IMR-90 (cell line): ENCODE data around the gene TBC1D9. TPM values are rescaled to one million over a fixed set of nuclear protein-coding genes. Genes with fewer than 3 reads are reported as not detected.

Experiments
- ATAC-seq: fragments of 200-7000 bp; cut with Tn5 transposase; 2 replicates; pipeline ENCODE4 v1.9.1; 2020; ENCODE audit warnings: low read depth, mild to moderate bottlenecking, moderate library complexity
- BruUV-seq: library from RNA; stranded (reverse); fragments of 400-500 nt; replicated peaks from 2 replicates; lab custom pipeline; 2021; lab: Mats Ljungman, UMichigan
- CTCF ChIA-PET: fragments of 300-600 bp; formaldehyde crosslinking; extraction: SDS; loops from one replicate; lab custom pipeline; 2021; ENCODE audit warnings: antibody characterized with exemption; lab: Yijun Ruan, JAX
- POLR2A ChIA-PET: fragments of 300-600 bp; sonication (Branson Sonifier 250); formaldehyde crosslinking; loops from one replicate; lab custom pipeline; 2022; ENCODE audit warnings: antibody characterized with exemption; ENCODE audit not compliant: unreplicated experiment; lab: Charles Lee
- DNase-seq: peaks from one replicate; pipeline ENCODE4 v3.0.0; 2013
- H2AFZ ChIP-seq: replicated peaks from 2 replicates; pipeline ENCODE3; 2013; ENCODE audit warnings: low read length, mild to moderate bottlenecking; ENCODE audit not compliant: poor library complexity
- H2AK5ac ChIP-seq: 2 replicates; pipeline ENCODE4 v1.6.1; 2013; ENCODE audit warnings: low read depth, low read length, inconsistent platforms
- H2AK9ac ChIP-seq: replicated peaks from 2 replicates; pipeline ENCODE3; 2013; ENCODE audit warnings: mild to moderate bottlenecking, low read depth, low read length, moderate library complexity; ENCODE audit not compliant: poor library complexity
- H2BK120ac ChIP-seq: 2 replicates; pipeline ENCODE4 v1.6.1; 2013; ENCODE audit warnings: low read depth, low read length, inconsistent platforms
- H2BK15ac ChIP-seq: 3 replicates; pipeline ENCODE4 v1.6.1; 2013; ENCODE audit warnings: low read depth, low read length, inconsistent platforms
- H2BK20ac ChIP-seq: 2 replicates; pipeline ENCODE4 v1.6.1; 2013; ENCODE audit warnings: low read depth, mild to moderate bottlenecking, inconsistent platforms, low read length, moderate library complexity
- H2BK5ac ChIP-seq: 2 replicates; pipeline ENCODE4 v1.6.1; 2013; ENCODE audit warnings: mild to moderate bottlenecking, low read depth, low read length, inconsistent platforms; ENCODE audit not compliant: poor library complexity, severe bottlenecking
- H3K14ac ChIP-seq: replicated peaks from 2 replicates; pipeline ENCODE4 v1.6.1; 2013; ENCODE audit warnings: low read depth, low read length, inconsistent platforms
- H3K18ac ChIP-seq: 2 replicates; pipeline ENCODE4 v1.6.1; 2013; ENCODE audit warnings: low read depth, low read length, control low read depth
- H3K23ac ChIP-seq: 2 replicates; pipeline ENCODE4 v1.6.1; 2013; ENCODE audit warnings: low read depth, low read length, inconsistent platforms
- H3K27ac ChIP-seq: 2 replicates; pipeline ENCODE4 v1.5.1; 2013; ENCODE audit warnings: mild to moderate bottlenecking, control low read depth, low read length; ENCODE audit not compliant: insufficient read depth
- H3K27me3 ChIP-seq: 2 replicates; pipeline ENCODE4 v1.6.1; 2013; ENCODE audit warnings: low read length; ENCODE audit not compliant: control insufficient read depth, insufficient read depth
- H3K36me3 ChIP-seq: 2 replicates; pipeline ENCODE4 v1.6.1; 2013; ENCODE audit warnings: low read length, mixed read lengths; ENCODE audit not compliant: control insufficient read depth, insufficient read depth
- H3K4ac ChIP-seq: 2 replicates; pipeline ENCODE4 v1.6.1; 2013; ENCODE audit warnings: low read depth, low read length, inconsistent platforms
- H3K4me1 ChIP-seq: 2 replicates; pipeline ENCODE4 v1.6.1; 2013; ENCODE audit warnings: low read length, mixed read lengths; ENCODE audit not compliant: control insufficient read depth, insufficient read depth
- H3K4me2 ChIP-seq: 2 replicates; pipeline ENCODE4 v1.6.1; 2013; ENCODE audit warnings: low read depth, mild to moderate bottlenecking, control low read depth, low read length, moderate library complexity
- H3K4me3 ChIP-seq: 2 replicates; pipeline ENCODE4 v1.5.1; 2013; ENCODE audit warnings: low read depth, mild to moderate bottlenecking, control low read depth, low read length, moderate library complexity; ENCODE audit not compliant: insufficient read depth
- H3K56ac ChIP-seq: 2 replicates; pipeline ENCODE4 v1.6.1; 2013; ENCODE audit warnings: low read length, inconsistent platforms; ENCODE audit not compliant: insufficient read depth; ENCODE audit errors: extremely low read depth
- H3K79me1 ChIP-seq, 2 experiments: 2 replicates each; pipeline ENCODE4 v1.6.1; 2013; ENCODE audit warnings: low read length in 2 of 2, inconsistent platforms in 1 of 2, low read depth in 1 of 2
- H3K9ac ChIP-seq: 2 replicates; pipeline ENCODE4 v1.6.1; 2013; ENCODE audit warnings: low read depth, low read length, control low read depth
- H3K9me1 ChIP-seq: 2 replicates; pipeline ENCODE4 v1.6.1; 2013; ENCODE audit warnings: low read length, inconsistent platforms; ENCODE audit not compliant: insufficient read depth
- H3K9me3 ChIP-seq: 2 replicates; pipeline ENCODE4 v1.6.1; 2013; ENCODE audit warnings: low read length; ENCODE audit not compliant: control insufficient read depth, insufficient read depth
- H4K20me1 ChIP-seq: 2 replicates; pipeline ENCODE4 v1.6.1; 2013; ENCODE audit warnings: low read length, inconsistent platforms; ENCODE audit not compliant: insufficient read depth
- H4K5ac ChIP-seq: 2 replicates; pipeline ENCODE4 v1.6.1; 2013; ENCODE audit warnings: mild to moderate bottlenecking, low read depth, low read length, control low read depth
- H4K8ac ChIP-seq, 2 experiments: 2 replicates each; pipeline ENCODE4 v1.6.1; 2013; ENCODE audit warnings: low read depth in 2 of 2, low read length in 2 of 2, control low read depth in 1 of 2, inconsistent platforms in 1 of 2
- H4K91ac ChIP-seq: 2 replicates; pipeline ENCODE4 v1.6.1; 2013; ENCODE audit warnings: low read depth, low read length, inconsistent platforms; ENCODE audit not compliant: insufficient read depth
- CHD1 ChIP-seq: IDR thresholded peaks from 2 replicates; pipeline ENCODE4 v1.6.1; 2012; ENCODE audit warnings: low read depth, low read length, improper control_type of control experiment
- RAD21 ChIP-seq: IDR thresholded peaks from 2 replicates; pipeline ENCODE4 v1.6.1; 2012; ENCODE audit warnings: low read length, improper control_type of control experiment
- RFX5 ChIP-seq: IDR thresholded peaks from 2 replicates; pipeline ENCODE4 v1.8.0; 2012; ENCODE audit warnings: low read depth, mild to moderate bottlenecking, low read length, moderate library complexity
- SMC3 ChIP-seq: fragments of 150-350 bp; IDR thresholded peaks from 2 replicates; pipeline ENCODE4 v1.6.1; 2016; ENCODE audit warnings: low read depth, mild to moderate bottlenecking, antibody characterized with exemption, low read length, moderate library complexity
- WGBS, 2 experiments: methylation state at CpG; one replicate each; pipeline versions ENCODE4 v1.1.5 to v1.1.7; 2013; ENCODE audit warnings: missing lambda C conversion rate in 2 of 2; ENCODE audit not compliant: insufficient read length in 1 of 2; ENCODE audit errors: extremely low coverage in 2 of 2; 5-methylcytosine and 5-hydroxymethylcytosine counted together
- dilution Hi-C: fragments of 300-500 bp; cut with HindIII; formaldehyde crosslinking; loops from one replicate; pipeline ENCODE4 v1.14.3; 2018; ENCODE audit warnings: low sequenced_read_pairs; ENCODE audit not compliant: unreplicated experiment
- in situ Hi-C: fragments of 300-500 bp; cut with MboI; formaldehyde crosslinking; loops from 3 replicates; pipeline ENCODE4 v1.14.3; 2019; ENCODE audit warnings: low sequenced_read_pairs, inconsistent platforms, mixed read lengths
- intact Hi-C: fragments of 100-400 bp; cut with micrococcal nuclease; formaldehyde crosslinking; loops from 2 replicates; pipeline ENCODE4 v1.10.0; 2022
- polyA plus RNA-seq, 3 experiments: library from polyadenylated mRNA; depleted of rRNA; stranded (reverse); fragments of >200 nt; gene quantifications; 2 replicates each; pipeline ENCODE4 v1.2.3, GENCODE V29; 2012; ENCODE audit warnings: low replicate concordance in 1 of 3
- total RNA-seq: library from RNA; depleted of rRNA; stranded (reverse); fragments of >200 nt; gene quantifications from 2 replicates; pipeline ENCODE4 v1.2.3, GENCODE V29; 2012
- TF ChIP-seq, protein P1 (sequence below): conservative IDR thresholded peaks from 2 replicates; pipeline ENCODE4 v1.5.1; 2012; ENCODE audit warnings: mild to moderate bottlenecking, low read depth, low read length, improper control_type of control experiment

TBC1D9 gene
- total and polyA plus RNA-seq, 2 of the 4 experiments (the other 2 are of a cell fraction): 11.7 to 15.2 TPM

DNA sequence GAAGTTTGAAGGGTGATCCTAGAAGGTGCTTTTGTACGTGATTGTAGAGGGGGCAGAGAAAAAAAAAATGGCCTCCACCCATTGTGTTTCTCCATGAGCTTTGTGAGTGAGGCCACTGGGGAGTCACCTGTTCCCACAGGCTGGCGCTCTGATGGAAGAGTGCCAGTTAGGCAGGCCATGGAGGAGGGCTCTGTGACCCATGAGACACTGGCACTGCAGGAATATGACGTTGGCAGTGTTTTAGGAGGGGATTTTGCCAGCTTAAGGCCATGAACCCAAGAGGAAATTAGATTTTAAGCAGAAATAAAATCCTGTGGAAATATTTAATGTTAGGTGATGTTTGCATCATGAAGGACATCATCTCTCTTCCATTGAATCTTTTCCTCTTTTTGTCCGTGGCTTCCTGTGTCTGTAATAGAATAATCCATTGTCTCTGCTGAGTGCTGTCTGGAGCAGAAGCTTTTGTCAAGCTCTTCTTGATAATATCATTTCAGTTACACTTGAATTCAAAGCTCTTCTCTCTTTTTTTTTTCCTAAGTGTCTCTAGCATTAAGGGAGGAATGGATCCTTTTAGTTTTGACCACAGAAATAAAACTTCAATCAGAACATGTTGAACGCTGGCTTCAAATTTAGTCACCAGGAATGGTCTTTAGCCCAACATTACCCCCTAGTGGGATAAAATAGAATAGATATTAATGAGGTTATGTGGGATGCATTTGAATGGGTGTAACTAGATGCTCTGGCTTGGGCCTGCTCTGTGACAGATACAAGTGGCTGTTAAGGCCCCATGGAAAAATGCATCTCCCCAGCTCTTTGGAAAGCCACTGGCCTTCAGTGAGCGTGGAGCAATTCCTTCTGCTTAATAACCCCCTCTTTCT, 146.4 kb downstream of the TBC1D9 start:
- CTCF ChIA-PET: interaction anchor here (0.6 to 1.7 kb wide), 9 partner anchors 10 to 953 kb away, joined by 3 to 6 read pairs (median 3); no protein-coding TSS in a partner anchor
- Histone ChIP-seq H3K9me3 (no peaks in the 10 kb centered on the region), H2AFZ (no peak overlapping the region), H3K18ac (no peak overlapping the region), H2BK120ac (no peak overlapping the region), H3K27ac (no peak overlapping the region), H4K5ac (no peak overlapping the region), H3K4me2 (no peak overlapping the region), H2AK9ac (no peak overlapping the region), H3K56ac (no peak overlapping the region), H3K14ac (no peak overlapping the region), H2AK5ac (no peak overlapping the region), H3K4me3 (no peak overlapping the region), H2BK15ac (no peak overlapping the region), H2BK20ac (no peak overlapping the region), H2BK5ac (no peak overlapping the region), H3K9me1 (no peaks in the 10 kb centered on the region), H3K79me1 (no peaks in the 10 kb centered on the region), H3K4me1 (no peaks in the 10 kb centered on the region), H3K9ac (no peak overlapping the region), H4K20me1 (no peaks in the 10 kb centered on the region), H3K36me3 (no peaks in the 10 kb centered on the region), H3K27me3 (peaks cover 7% of the 10 kb centered on the region), H3K23ac (no peak overlapping the region), H3K4ac (no peak overlapping the region), H4K91ac (no peak overlapping the region), H4K8ac (no peak overlapping the region)
- ATAC-seq: peak; percentile 92
- in situ Hi-C loops (loop anchor here (10.0 to 25.0 kb wide), 3 partner anchors 245 to 597 kb away; no protein-coding TSS in a partner anchor), dilution Hi-C loops (no loop called here), intact Hi-C loops (loop anchor here (1.0 to 10.0 kb wide), 6 partner anchors 146 to 952 kb away; no protein-coding TSS in a partner anchor)
- POLR2A ChIA-PET: interaction anchor here (0.5 kb wide), 1 partner anchor 417 kb away, joined by 5 read pairs; no protein-coding TSS in a partner anchor
- TF ChIP-seq, protein P1, sequence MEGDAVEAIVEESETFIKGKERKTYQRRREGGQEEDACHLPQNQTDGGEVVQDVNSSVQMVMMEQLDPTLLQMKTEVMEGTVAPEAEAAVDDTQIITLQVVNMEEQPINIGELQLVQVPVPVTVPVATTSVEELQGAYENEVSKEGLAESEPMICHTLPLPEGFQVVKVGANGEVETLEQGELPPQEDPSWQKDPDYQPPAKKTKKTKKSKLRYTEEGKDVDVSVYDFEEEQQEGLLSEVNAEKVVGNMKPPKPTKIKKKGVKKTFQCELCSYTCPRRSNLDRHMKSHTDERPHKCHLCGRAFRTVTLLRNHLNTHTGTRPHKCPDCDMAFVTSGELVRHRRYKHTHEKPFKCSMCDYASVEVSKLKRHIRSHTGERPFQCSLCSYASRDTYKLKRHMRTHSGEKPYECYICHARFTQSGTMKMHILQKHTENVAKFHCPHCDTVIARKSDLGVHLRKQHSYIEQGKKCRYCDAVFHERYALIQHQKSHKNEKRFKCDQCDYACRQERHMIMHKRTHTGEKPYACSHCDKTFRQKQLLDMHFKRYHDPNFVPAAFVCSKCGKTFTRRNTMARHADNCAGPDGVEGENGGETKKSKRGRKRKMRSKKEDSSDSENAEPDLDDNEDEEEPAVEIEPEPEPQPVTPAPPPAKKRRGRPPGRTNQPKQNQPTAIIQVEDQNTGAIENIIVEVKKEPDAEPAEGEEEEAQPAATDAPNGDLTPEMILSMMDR: peak; percentile 67
- peak; percentile 63 for TF ChIP-seq SMC3
- no peak for TF ChIP-seq RFX5
- peak; percentile 71 for TF ChIP-seq RAD21
- TF ChIP-seq CHD1: no peak
- WGBS, 2 experiments: 33% methylated on average over 1 of the region's 6 CpGs; no CpG with 5 or more reads in 1 of the 2 experiments
- DNase-seq: peak; percentile 55
- no TSS peak for BruUV-seq
